Lung microvascular endothelial cell (primary cell): ENCODE measurements around the gene NXPE2. TPM values are rescaled to one million over a fixed set of nuclear protein-coding genes. Genes with fewer than 3 reads are reported as not detected.

ENCODE experiments used
- DNase-seq, 2 donors: peaks; one replicate each; pipeline versions ENCODE4 v3.0.0 to v3.0.0-alpha.2; 2010; ENCODE audit warnings: low read depth in 2 of 2
- total RNA-seq: library from RNA; depleted of rRNA; stranded (reverse); fragments of >200 nt; gene quantifications from 2 replicates; pipeline ENCODE4 v1.2.1, GENCODE V29; 2014

NXPE2 gene
- total RNA-seq, 1 donor from 2014 or later, result not detected

DNA sequence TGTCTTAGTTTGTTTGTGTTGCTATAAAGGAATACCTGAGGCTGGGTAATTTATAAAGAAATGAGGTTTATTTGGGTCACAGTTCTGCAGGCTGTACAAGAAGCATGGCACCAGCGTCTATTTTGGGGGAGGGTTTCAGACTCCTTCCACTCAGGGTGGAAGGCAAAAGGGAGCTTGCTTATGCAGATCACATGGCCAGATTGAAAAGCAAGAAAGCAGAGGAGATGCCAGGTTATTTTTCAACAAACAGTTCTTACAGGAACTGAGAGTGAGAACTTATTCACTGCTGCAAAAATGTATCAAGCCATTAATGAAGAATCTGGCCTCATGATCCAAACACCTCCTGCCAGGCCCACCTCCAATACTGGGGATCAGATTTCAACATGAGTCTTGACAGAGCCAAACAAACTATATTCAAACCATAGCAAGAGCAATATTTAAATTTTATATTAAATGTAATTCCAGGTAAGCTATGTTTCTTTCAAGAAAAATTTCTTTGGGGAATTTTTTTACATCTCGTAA lies 66.9 kb downstream of the NXPE2 start:
- DNase-seq, result no peak

- no peak for DNase-seq
These were observed 67.7 kb downstream of the NXPE2 start for GRCh38 chr11:114746013-114746412.

Other genes starting within 250 kb of the NXPE2 start
- 115 and 149 TPM in 2 replicates for gene REXO2, start 239.1 kb upstream of the NXPE2 start, total RNA-seq
- gene NXPE1, start 118.6 kb upstream of the NXPE2 start, total RNA-seq, result not detected in 2 replicates
- gene NXPE4, start 82.7 kb upstream of the NXPE2 start, total RNA-seq, result not detected in 2 replicates